Omental fat pad (tissue), 4 donors: ENCODE results near the gene ZBTB7A. TPM values are rescaled to one million over a fixed set of nuclear protein-coding genes. Genes with fewer than 3 reads are reported as not detected.
A peak's percentile ranks its signal among the peaks of the same experiment; 100 is the strongest.

Source experiments
- ATAC-seq: fragments of 150-250 bp; one replicate; pipeline ENCODE4 v1.9.1; 2016; ENCODE audit warnings: mild to moderate bottlenecking, moderate library complexity; ENCODE audit not compliant: low FRiP score
- DNase-seq: peaks from one replicate; pipeline ENCODE4 v3.0.0-alpha.2; 2019; ENCODE audit warnings: low spot score
- total RNA-seq, 4 donors: library from RNA; depleted of rRNA; stranded (reverse); fragments of >200 nt; gene quantifications; one replicate each; pipeline ENCODE4 v1.1.0, GENCODE V29; 2016
- TF ChIP-seq, protein P1 (sequence below), 3 donors: fragments of 450-650 bp; IDR thresholded peaks; one replicate each; pipeline ENCODE4 v1.5.1; 2016 to 2017; ENCODE audit warnings: antibody characterized with exemption in 3 of 3, mild to moderate bottlenecking in 3 of 3, moderate library complexity in 2 of 3

The ZBTB7A gene
- total RNA-seq, 4 donors from 2014 or later, result 33.3 to 53.3 (median 38.4) TPM

DNA sequence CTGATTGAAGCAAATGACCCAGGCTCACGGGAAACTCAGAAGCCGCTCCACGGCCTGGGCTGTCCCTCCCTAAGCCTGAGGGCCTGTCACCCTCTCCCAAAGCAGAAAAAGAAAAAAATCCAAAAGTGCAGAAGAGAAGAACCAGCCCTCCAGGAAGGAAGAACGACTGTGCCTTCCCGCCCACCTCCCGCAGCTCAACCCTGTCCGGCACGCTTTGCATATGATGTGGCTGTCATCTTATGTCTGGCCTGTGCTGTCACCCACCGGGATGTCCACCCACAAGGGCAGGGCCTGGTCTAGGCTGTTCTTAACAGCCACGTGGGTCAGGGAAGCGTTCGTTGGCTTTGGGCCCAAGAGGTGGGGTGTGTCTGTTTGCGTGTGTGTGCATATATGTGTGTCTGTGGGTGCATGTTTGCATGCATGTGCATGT is 13.7 kb downstream of the ZBTB7A start:
- no peak for DNase-seq
- TF ChIP-seq, protein P1, sequence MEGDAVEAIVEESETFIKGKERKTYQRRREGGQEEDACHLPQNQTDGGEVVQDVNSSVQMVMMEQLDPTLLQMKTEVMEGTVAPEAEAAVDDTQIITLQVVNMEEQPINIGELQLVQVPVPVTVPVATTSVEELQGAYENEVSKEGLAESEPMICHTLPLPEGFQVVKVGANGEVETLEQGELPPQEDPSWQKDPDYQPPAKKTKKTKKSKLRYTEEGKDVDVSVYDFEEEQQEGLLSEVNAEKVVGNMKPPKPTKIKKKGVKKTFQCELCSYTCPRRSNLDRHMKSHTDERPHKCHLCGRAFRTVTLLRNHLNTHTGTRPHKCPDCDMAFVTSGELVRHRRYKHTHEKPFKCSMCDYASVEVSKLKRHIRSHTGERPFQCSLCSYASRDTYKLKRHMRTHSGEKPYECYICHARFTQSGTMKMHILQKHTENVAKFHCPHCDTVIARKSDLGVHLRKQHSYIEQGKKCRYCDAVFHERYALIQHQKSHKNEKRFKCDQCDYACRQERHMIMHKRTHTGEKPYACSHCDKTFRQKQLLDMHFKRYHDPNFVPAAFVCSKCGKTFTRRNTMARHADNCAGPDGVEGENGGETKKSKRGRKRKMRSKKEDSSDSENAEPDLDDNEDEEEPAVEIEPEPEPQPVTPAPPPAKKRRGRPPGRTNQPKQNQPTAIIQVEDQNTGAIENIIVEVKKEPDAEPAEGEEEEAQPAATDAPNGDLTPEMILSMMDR (IDR thresholded peaks at IDR 0.05), result no peak
- ATAC-seq, result no peak

DNA sequence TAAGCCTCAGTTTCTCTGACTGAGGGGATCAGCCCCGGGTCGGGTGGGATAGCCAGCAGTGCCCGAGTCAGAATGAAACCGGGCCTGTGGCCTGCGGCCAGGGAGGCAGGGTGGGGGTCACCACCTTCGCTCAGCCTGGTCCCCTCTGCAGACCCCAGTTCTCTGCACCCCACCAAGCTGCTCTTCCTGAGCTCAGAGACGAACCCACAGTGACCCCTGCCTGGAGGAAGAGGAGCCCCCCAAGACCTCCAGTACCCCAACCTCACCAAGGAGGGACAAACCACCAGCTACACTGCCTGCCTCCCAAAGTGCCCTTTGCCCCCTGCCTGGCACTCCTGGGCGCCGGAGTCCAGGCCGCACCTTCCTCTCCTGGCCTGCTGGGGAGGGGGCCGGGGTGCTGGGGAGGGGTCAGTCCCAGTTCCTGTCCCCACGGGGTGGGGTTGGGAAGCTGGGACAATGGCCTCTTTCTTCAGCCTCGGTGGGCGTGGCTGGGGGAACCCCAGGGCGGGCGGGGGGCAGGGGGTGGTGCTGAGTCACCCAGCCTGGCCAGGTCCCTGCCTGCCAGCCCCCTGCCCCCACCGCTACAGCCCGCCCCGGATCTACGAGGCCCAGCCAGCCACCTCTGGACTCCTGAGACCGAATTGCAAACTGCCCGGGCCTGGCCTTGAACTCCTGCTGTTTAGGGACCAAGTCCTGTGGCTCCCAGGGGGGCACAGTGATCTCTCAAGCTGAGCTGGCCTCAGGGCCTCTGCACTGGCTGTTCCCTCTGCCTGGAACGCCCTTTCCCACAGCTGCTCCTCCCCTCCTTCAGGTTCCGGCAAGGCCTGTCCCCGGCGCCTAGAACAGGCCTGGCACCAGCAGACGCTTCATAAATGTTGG is 14.3 kb downstream of the ZBTB7A start:
- peak; percentile 3 for ATAC-seq
- no peak for DNase-seq

DNA sequence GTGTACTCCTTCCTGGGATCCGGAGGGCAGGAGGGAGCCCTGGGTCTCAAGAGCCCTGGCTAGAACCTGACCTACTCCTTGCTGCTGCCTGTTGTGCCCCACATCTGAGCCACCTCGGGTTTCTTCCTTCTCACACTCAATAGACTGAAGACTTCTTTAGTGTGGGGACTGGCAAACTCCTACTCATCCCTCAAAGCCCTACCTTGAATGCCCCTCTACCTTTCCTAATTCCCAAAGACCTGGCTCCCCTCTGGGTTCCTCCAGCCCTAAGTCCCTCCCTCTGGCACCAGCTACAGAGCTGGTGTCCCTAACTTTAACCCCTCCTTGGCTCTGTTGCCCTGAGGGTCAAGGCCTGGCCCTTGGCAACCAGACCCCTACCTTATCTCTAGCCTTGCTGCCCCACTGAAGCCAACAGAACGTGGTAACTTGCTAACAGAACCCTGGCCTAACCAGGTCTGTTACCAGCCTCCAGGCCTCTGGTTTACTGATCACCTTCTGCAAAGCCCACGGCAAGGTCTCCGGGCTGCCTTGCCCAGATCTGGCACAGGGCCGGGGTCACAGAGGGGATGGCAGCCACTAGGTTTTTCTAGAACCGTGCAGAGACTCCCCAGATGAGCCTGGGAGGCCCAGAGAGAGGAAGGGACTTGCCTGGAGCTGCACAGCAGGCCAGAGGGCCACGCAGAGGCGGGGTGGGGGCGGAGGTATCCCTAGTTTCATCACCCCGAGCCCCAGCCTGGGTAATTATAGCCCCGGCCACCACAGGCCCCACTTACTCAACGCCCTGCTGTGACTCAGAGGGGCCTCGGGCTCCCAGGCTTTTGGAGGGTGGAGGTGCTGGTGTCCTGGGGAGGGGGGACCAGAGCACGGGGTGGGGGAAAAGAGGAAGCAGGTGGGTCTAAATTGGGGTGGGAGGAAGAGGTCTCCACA is 15.3 kb downstream of the ZBTB7A start:
- TF ChIP-seq, protein P1 (IDR thresholded peaks at IDR 0.05), result no peak
- DNase-seq (no peak), ATAC-seq (peak; percentile 20)

More for the DNA sequence above, 14.3 kb downstream of the ZBTB7A start:
- TF ChIP-seq, protein P1 (IDR thresholded peaks at IDR 0.05), result no peak

DNA sequence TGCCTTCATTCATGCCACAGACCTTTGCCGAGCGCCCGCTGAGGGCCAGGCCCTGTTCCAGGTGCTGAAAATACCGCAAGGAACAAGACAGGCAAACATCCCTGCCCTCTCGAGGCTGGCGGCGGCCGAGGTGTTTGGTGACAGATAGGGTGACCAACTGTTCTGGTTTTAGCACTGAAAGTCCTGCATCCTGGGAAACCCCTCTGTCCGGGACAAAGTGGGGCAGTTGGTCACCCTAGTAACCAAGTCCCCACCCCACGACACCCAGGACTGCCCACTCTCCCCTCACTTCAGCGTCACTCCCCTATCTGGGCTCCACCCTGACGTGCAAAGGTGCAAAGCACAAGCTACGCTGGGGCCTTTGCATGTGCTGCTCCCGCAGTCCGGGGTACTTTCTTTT is 17.3 kb downstream of the ZBTB7A start:
- no peak for DNase-seq
- TF ChIP-seq, protein P1 (IDR thresholded peaks at IDR 0.05), result no peak
- ATAC-seq, result no peak

DNA sequence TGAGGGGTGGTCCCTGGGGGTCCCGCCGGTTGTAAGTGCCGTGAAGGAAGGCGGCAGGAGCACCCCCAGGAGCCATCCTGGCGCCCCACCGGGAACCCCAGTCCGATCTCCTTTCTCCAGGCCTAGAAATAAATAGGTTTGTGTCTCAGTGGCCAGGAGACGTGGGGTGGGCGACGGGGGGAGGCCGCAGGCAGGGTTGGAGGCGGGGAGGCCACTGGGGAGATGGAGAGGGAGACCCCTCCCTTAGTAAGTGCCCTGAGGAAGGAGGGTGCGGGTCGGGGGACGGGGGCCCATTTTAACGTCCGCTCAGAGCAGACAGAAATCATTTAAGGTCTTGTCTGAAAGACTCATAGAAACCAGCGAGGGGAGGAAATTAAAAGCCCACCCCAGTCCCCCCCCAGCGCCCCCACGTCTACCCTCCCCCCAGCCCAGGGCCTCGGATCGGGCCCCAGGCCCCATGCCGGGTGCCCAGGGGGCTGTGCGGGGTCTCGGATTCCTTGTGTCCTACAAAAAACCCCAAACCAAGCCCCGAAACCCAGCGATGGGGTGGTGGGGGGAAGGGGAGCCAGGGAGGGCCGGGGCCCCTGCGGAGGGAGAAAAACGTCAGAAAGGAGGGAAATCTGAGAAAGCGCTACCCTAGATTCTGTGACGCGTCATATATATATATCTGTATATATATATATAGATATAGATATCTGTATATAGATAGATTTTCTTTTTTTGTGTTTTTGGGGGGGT is 19.6 kb downstream of the ZBTB7A start:
- TF ChIP-seq, protein P1 (IDR thresholded peaks at IDR 0.05), result no peak
- ATAC-seq (no peak), DNase-seq (no peak)

DNA sequence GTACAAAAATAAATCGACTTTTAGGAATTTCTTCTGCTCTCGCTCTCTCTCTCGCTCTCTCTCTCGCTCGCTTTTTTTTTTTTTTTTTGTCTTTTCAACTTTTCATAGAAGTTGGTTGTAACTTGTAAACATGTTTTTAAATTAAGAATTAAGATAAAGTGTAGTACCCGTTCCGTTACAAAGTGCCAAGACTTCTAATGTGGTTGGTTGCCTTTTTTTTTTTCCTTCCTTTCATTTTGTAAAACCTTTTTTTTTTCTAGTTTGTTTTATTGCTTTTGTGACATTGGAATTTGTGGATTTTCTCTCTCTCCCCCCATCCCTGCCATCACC is 20.4 kb downstream of the ZBTB7A start:
- TF ChIP-seq, protein P1 (IDR thresholded peaks at IDR 0.05), result no peak
- ATAC-seq, result no peak
- DNase-seq, result no peak
